Esophagus (tissue), 2 donors: ENCODE measurements around the gene BORCS5. TPM values are rescaled to one million over a fixed set of nuclear protein-coding genes. Genes with fewer than 3 reads are reported as not detected.

Experiments
- H3K27ac ChIP-seq, 2 donors: one replicate each; pipeline ENCODE4 v1.5.1; 2013; ENCODE audit warnings: low read depth in 2 of 2, mild to moderate bottlenecking in 2 of 2, inconsistent platforms in 1 of 2, low read length in 1 of 2, moderate library complexity in 1 of 2
- H3K27me3 ChIP-seq, 2 donors: one replicate each; pipeline ENCODE4 v1.6.1; 2013; ENCODE audit warnings: low read length in 2 of 2, control low read depth in 1 of 2, mild to moderate bottlenecking in 1 of 2; ENCODE audit not compliant: insufficient read depth in 2 of 2, control insufficient read depth in 1 of 2
- H3K36me3 ChIP-seq, 2 donors: one replicate each; pipeline ENCODE4 v1.6.1; 2013; ENCODE audit warnings: low read length in 1 of 2; ENCODE audit not compliant: control insufficient read depth in 2 of 2, insufficient read depth in 2 of 2
- H3K4me1 ChIP-seq, 2 donors: one replicate each; pipeline ENCODE4 v1.6.1; 2013; ENCODE audit warnings: low read length in 1 of 2; ENCODE audit not compliant: control insufficient read depth in 2 of 2, insufficient read depth in 2 of 2
- H3K4me3 ChIP-seq, 2 donors: one replicate each; pipeline ENCODE4 v1.5.1; 2013; ENCODE audit warnings: low read length in 2 of 2, mild to moderate bottlenecking in 2 of 2, low read depth in 1 of 2, moderate library complexity in 1 of 2
- H3K9me3 ChIP-seq, 2 donors: one replicate each; pipeline ENCODE4 v1.6.1; 2013; ENCODE audit warnings: mild to moderate bottlenecking in 2 of 2, low read depth in 1 of 2, low read length in 1 of 2, moderate library complexity in 1 of 2; ENCODE audit not compliant: control insufficient read depth in 2 of 2, insufficient read depth in 1 of 2
- WGBS, 2 donors: extraction: QIAGEN DNeasy Blood & Tissue Kit; methylation state at CpG; one replicate each; pipeline ENCODE4 v1.1.7; 2013; 5-methylcytosine and 5-hydroxymethylcytosine counted together
- polyA plus RNA-seq, 2 donors: library from polyadenylated mRNA; stranded (reverse); fragments of 200-250 nt; gene quantifications; one replicate each; pipeline ENCODE4 v1.2.3, GENCODE V29; 2013
- donor health status: healthy with polysubstance abuse.
- donor health status: Bipolar disorder and iron deficiency.

BORCS5 gene
- polyA plus RNA-seq, 2 donors: 2.6 to 11.1 TPM

DNA sequence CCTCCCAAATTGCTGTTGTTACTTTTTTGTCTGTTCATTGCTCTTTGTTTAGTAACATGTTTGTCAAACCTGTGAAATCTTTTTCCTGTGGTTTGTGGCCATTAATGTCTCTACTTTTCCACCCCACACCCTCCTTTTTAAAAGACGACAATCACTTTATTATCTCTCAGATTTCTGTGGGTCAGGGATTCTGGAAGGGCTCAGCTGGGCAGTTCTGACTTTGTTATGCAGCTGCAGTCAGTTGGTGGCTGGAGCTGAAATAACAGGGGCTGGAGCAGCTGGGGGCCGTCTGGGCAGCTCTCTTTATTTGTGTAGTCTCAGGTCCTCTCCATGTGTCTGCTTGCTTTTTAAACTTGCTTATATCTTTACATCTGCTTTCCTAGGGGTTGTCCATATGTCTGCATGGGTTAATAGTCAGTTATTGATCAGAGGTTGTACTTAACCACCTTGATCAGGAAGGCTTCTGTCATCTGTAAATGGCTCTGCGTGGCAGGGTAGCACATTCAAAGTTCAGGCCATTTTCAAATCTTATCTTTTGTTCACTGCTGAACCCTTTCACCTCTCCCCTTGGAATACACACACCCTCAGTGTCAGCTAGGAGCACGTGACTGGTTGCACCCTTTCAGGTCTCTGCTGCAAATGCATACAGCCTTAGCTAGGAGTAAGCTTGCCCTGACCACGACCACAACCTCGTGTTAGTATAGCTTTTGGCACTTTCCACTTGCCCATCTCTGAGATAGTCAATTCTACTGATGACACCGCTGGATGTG, 27.9 kb downstream of the BORCS5 start:
- H3K4me3 ChIP-seq: no peak overlapping the region
- no peaks in the 10 kb centered on the region for H3K27me3 ChIP-seq
- peaks cover 0 to 2% of the 10 kb centered on the region in 2 donors for H3K4me1 ChIP-seq
- H3K27ac ChIP-seq: peak overlapping the region in 1 of 2 donors; percentile 45
- WGBS, 2 donors: 54 to 75% methylated on average over 7 of the region's 7 CpGs
- peaks cover 0 to 2% of the 10 kb centered on the region in 2 donors for H3K36me3 ChIP-seq
- no peaks in the 10 kb centered on the region for H3K9me3 ChIP-seq

DNA sequence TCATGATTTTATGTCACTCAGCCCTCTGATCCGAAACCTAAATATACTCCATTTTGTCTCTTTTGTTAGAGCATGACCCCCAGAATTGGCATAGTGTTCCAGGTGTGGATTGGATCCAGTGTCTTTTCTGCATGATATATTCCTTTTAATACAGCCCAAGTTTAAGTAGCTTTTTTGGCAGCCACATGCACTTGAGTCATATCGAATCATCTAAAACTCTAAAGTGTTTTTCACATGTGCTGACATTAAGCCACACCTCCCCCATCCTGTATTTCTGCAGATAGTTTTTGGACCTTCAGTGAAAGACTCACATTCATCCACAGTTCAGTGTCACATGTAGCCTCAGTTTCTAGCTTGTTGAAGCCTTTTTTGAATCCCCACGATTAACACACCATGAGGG, 30.6 kb downstream of the BORCS5 start:
- 38 to 45% methylated on average over 3 of the region's 3 CpGs for WGBS, 2 donors
- Histone ChIP-seq H3K27ac (no peak overlapping the region), H3K9me3 (no peaks in the 10 kb centered on the region), H3K4me1 (peaks cover 0 to 2% of the 10 kb centered on the region in 2 donors), H3K27me3 (no peaks in the 10 kb centered on the region), H3K36me3 (no peaks in the 10 kb centered on the region), H3K4me3 (no peak overlapping the region)

DNA sequence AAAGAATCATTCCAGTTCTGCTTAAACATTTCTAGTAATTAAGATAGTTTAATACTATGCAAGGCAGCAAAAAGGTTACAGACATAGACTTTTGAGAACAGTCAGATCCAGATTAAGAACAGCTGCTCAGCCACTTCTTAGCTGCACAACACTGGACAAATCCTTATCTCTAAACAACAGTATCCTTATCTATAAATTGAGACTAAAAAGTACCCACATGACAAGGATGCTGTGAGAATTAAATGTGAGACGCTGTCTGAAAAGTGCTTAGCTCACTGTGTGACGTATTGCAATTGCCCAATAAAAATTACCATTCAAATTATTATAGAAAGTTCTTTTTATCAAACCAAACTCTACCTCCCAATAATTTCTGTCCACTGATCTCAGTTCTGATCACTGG, 35.5 kb downstream of the BORCS5 start:
- 73 to 81% methylated on average over 2 of the region's 2 CpGs for WGBS, 2 donors
- no peaks in the 10 kb centered on the region for H3K36me3 ChIP-seq
- H3K4me1 ChIP-seq: no peaks in the 10 kb centered on the region
- H3K4me3 ChIP-seq: no peak overlapping the region
- no peaks in the 10 kb centered on the region for H3K27me3 ChIP-seq
- no peaks in the 10 kb centered on the region for H3K9me3 ChIP-seq
- no peak overlapping the region for H3K27ac ChIP-seq

DNA sequence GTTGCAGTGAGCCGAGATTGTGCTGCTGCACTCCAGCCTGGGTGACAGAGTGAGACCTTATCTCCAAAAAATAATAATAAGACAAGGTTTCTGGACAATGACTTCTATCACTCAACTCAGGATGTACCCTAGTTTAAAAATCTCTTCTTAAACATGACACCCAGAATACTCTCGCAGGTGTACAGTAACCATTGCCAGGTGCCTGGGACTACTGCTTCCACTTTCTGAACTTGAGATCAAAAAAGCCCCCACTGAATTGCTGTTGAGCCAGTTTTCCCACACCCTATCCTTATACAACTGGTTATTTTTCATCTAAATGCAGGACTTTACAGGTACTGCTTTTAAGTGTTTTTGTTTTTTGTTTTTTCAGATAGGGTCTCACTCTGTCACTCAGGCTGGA, 36.3 kb downstream of the BORCS5 start:
- no peak overlapping the region for H3K4me3 ChIP-seq
- H3K27me3 ChIP-seq: no peaks in the 10 kb centered on the region
- H3K36me3 ChIP-seq: no peaks in the 10 kb centered on the region
- no peaks in the 10 kb centered on the region for H3K9me3 ChIP-seq
- 84 to 90% methylated on average over 2 of the region's 2 CpGs for WGBS, 2 donors
- H3K4me1 ChIP-seq: no peaks in the 10 kb centered on the region
- no peak overlapping the region for H3K27ac ChIP-seq

DNA sequence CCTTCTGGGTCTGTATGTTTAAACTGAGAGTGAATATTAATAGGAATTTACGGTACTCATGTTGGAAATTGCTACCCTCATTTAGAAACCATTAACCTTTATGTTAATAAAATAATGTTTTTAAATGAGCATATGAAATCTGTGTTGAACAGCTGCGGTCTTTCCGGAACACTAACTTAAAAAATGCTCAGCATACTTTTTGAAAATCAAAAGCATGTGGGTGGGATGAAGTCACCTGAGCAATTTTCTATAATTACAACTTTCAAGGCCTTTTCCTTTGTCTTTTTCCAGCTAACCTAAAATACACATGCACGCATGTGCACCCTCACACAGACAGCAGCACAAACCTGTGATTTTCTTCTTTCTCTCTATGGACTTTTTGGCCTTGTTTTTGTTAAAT, 39.8 kb downstream of the BORCS5 start:
- Histone ChIP-seq H3K9me3 (no peaks in the 10 kb centered on the region), H3K27ac (no peak overlapping the region), H3K27me3 (no peaks in the 10 kb centered on the region), H3K4me3 (no peak overlapping the region), H3K4me1 (no peaks in the 10 kb centered on the region), H3K36me3 (no peaks in the 10 kb centered on the region)
- WGBS, 2 donors: 87 to 89% methylated on average over 4 of the region's 4 CpGs

DNA sequence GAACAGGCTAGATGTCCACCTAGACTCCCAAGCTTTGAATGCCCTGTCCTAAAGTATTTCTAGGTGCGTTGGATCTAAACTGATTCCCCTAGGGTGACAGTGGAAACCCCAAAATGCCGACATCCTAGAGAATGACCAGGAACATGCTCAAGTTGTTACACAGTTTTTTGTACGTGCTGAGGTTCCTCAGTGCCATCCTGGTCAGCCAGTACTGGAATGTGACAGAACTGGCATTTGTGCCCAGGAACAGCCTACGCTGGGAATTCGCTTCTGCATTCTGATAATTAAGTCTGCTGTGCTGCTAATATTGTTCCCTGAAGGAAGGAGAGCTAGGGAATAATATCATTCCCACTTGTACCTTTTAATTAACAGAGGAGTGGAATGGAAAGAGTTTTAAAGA, 40.3 kb downstream of the BORCS5 start:
- no peaks in the 10 kb centered on the region for H3K36me3 ChIP-seq
- 88 to 91% methylated on average over 5 of the region's 5 CpGs for WGBS, 2 donors
- H3K4me3 ChIP-seq: no peak overlapping the region
- no peak overlapping the region for H3K27ac ChIP-seq
- no peaks in the 10 kb centered on the region for H3K9me3 ChIP-seq
- no peaks in the 10 kb centered on the region for H3K27me3 ChIP-seq
- H3K4me1 ChIP-seq: no peaks in the 10 kb centered on the region

DNA sequence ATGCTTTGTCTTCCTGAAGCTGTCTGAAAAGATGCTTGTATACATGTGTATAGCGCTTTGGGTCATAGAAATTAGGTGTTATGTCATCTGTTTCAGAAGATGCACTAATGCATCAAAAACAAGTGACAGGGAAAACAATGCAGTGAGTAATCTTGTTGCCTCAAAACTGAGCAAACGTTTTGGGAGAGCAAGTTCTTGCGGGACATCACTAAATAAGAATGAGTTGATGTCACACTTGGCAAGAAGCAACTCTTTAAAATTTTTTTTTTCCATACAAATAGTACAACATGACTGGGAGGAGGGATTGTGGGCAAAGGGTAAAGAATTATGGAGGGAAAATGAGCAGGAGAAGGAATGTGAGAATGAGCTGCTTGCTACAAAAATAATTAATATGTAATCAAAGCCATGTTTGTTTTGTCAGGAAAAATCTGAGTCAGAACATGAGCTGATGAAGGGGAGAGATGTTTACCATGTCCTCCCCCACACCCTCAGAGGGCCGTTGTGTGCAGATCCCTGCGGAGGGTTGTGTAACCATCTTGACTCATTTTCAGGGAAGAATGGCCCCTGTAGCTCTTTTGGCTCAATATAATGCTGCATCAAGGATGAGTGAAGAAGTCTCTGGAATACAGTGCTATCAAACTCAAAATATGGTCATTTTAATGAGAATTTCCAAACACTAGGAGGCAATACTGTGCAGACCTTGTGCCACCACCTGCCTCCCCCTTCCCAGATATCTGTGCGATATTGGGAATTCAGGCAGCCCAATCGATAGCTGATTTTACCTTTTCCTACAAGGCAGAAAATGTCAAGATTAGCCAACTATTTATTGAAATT, 41.4 kb downstream of the BORCS5 start:
- Histone ChIP-seq H3K27ac (peak overlapping the region; percentile 36 to 37), H3K4me1 (no peaks in the 10 kb centered on the region), H3K27me3 (no peaks in the 10 kb centered on the region), H3K9me3 (no peaks in the 10 kb centered on the region), H3K36me3 (no peaks in the 10 kb centered on the region), H3K4me3 (no peak overlapping the region)
- 43 to 55% methylated on average over 7 of the region's 7 CpGs for WGBS, 2 donors

DNA sequence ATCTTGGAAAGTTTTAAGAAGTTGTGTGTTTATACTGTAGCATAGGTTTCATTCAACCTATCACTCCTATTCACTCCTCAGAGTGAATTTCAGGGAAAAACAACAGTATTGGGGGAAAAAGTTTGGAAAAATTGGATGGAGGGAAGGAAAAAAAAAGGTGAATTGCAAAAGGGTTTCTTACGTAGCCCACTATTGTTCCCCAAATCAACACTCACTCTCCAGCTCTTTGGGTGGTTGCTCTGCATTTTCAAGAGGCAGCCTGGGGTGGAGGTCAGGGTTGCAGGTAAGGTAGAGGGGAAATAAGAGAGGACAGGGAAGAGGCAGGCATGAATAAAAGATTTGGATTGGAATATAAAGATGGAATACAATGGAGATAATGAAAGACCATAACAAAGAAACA, 42.3 kb downstream of the BORCS5 start:
- 96 to 100% methylated on average over 1 of the region's 1 CpG for WGBS, 2 donors
- no peak overlapping the region for H3K27ac ChIP-seq
- H3K4me1 ChIP-seq: no peaks in the 10 kb centered on the region
- H3K36me3 ChIP-seq: no peaks in the 10 kb centered on the region
- no peaks in the 10 kb centered on the region for H3K27me3 ChIP-seq
- H3K9me3 ChIP-seq: no peaks in the 10 kb centered on the region
- H3K4me3 ChIP-seq: no peak overlapping the region

DNA sequence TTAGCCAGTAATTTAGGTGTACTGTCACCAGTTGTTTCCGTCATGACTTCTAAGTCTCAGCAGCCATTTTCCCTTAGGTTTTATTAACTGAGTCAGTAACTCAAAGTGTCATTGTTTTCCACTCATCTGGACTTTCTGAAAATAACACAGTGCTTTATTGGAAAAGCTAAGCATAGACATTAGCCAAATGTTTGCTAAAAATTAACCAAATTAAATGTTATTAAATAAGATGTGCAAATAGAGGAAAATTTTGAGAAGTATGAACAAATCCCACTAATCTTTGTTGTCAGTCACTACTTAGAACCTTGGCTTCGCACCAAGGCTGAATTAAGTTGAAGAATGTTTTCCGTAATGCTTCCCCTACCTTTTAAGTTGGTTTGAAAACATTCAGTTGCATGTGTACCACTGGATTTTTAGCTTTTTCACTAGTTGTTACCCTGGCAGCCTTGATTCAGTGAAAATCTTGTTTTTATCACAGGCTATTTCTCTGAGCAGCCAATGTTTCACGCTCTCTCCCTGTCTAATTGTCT, 43.0 kb downstream of the BORCS5 start:
- Histone ChIP-seq H3K27me3 (no peaks in the 10 kb centered on the region), H3K4me3 (no peak overlapping the region), H3K36me3 (no peaks in the 10 kb centered on the region), H3K4me1 (no peaks in the 10 kb centered on the region), H3K27ac (no peak overlapping the region), H3K9me3 (no peaks in the 10 kb centered on the region)
- WGBS, 2 donors: 66 to 70% methylated on average over 4 of the region's 4 CpGs
